ENCODE results near the gene PLXDC2.

- TF ChIP-seq, protein P1, sequence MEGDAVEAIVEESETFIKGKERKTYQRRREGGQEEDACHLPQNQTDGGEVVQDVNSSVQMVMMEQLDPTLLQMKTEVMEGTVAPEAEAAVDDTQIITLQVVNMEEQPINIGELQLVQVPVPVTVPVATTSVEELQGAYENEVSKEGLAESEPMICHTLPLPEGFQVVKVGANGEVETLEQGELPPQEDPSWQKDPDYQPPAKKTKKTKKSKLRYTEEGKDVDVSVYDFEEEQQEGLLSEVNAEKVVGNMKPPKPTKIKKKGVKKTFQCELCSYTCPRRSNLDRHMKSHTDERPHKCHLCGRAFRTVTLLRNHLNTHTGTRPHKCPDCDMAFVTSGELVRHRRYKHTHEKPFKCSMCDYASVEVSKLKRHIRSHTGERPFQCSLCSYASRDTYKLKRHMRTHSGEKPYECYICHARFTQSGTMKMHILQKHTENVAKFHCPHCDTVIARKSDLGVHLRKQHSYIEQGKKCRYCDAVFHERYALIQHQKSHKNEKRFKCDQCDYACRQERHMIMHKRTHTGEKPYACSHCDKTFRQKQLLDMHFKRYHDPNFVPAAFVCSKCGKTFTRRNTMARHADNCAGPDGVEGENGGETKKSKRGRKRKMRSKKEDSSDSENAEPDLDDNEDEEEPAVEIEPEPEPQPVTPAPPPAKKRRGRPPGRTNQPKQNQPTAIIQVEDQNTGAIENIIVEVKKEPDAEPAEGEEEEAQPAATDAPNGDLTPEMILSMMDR (conservative IDR thresholded peaks at IDR 0.05; ENCODE audit: low read depth in 2 of 2): no peak
- TF ChIP-seq EZH2 (IDR thresholded peaks at IDR 0.05; ENCODE audit: low read depth, unreplicated experiment) (no peak), POLR2AphosphoS5 (IDR thresholded peaks at IDR 0.05; ENCODE audit: low read depth) (no peak)
Observed at GRCh38 chr10:20185116-20185515, 368.9 kb downstream of the PLXDC2 start.
